ENCODE measurements around the gene IP6K1.

Gene IP6K1

DNA sequence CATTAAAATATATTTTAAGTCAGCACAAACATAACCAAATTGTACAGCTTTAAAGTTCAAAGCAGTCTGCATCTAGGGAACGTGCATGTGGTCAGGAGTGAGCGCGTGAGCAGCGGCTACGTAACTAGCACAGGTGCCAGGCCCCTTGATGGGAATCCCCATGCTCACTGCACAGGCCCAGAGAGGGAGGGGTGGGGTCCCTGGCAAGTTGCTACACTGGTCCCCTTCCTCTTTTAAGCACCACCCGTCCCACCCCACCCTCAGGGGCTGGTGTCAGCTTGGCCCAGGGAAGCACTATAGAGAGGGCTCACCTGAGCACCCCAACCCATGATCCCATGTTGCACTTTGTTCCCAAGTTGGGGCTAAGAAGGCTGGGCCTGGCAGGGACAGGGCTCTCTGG, 61.8 kb downstream of the IP6K1 start:
- no peak for DNase-seq (ENCODE audit: low read depth in 2 of 2)

DNA sequence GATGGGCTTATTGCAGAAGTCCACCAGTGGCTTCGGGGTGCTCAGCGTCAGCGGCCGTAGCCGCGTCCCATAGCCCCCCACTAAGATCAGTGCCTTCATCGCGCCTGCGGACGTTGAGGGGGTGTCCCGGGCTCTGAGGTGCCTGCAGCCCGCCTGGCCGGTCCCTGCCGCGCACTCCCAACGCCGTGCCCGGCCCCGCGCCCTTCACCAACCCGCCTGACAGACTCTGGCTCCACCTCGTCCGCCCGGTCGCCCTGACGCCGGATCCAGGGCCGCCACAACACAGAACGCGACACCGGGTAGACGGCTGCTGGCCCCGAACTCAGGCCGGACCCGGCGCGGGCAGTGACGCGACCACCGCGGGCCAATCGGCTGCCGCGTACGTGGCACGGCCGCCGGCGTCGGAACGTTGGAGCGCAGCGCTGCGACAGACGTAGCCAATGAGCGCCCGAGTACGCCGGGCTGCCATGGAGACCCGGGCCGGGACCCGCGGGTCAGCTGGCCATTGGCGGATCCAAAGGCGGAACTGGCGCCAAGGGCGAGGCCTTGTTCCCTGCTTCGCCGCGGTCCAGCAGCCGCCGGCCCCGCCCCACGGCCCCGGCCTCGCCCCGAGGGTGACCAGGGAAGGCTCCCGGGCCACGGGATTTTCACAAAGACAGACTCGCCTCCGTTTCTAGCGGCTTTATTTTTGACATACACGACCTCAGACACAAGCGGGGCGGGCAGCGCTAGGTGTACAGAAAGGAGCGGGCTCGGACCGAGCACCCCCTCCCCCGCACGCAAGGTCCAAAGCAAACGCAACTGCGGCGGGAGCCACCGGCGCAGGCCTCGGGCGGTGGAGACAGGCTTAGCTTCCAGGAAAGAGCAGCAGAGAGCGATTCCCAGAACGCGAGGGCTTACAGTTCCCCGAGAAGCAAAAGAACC, 62.5 kb downstream of the IP6K1 start, which contains the start of gene GMPPB:
Gene GMPPB (minus strand): TSS at position 324 of the 924 bp plus-strand sequence. CDS start 225 bp downstream, at position 99.
- peak; percentile 79 to 82 for DNase-seq (ENCODE audit: low read depth in 2 of 2)

DNA sequence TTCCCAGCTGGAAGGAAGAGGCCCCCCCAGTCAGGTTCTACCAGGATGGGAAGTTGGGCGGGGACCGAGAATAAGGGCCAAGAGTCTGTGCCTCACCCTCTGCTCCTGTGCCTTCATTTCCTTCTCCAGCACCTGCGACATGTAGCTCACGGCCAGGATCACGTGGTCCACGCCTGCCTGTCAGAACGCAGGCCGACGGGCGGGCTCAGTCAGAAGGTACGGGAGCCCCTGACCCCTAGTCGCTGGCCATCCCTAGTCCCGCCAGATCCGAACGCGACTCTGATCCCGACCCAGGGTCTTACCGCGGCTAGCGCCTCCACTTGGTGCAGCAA, 63.1 kb downstream of the IP6K1 start:
- DNase-seq (ENCODE audit: low read depth in 2 of 2), result no peak

DNA sequence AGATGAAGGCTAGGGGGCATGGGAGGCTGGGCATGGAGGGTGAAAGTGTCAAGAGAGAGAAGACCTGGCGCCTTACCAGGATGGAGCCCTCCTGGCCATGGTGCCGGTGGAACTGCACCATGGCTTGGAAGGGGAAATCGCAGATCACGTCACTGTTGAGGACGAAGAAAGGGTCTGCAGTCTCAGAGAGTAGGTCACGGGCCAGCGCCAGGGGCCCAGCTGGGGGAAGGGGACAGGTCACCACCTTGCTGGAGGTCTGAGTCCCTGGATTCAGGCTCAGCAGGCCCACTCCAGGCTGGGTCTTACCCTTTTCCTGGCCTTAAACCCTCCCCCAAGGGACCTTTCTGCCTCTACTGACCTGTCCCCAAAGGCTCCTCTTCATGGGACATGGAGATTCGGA, 63.4 kb downstream of the IP6K1 start:
- DNase-seq (ENCODE audit: low read depth in 2 of 2), result no peak

DNA sequence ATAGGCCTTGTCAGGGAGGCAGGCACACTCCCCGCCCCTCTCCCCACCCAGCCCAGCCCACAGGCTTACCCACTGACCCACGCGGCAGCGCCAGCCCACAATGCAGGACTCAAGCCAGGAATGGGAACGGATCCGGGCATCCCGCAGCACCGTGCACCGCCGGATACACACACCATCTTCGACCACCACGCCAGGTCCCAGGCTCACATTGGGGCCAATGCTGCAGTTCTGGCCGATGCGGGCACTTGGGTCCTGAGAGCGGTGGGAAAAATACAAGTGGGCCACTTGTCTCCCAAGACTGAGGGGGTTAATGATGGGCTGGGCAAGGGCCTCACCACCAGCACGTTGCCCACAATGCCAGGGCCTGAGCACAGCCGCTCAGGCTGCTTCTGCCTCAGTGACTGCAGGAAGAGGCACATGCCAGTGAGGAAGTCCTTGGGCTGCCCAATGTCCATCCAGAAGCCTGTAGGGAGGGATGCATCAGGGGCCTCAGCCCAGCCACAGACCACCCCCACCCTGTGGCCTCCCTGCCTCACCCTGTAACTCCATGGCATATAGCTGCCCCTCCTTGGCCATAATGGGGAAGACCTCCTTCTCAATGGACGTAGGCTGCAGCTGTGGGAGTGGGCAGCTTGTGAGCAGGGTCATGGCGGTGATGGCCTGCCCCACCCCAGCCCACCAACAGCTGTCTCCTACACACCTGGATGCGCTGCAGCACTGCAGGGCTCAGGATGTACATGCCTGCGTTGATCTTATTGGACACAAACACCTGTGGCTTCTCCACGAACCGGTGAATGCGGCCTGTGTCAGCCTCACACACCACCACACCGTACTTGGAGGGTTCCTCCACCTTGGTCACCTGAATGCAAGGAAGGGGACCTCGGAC, 64.2 kb downstream of the IP6K1 start:
- no peak for DNase-seq (ENCODE audit: low read depth in 2 of 2)

DNA sequence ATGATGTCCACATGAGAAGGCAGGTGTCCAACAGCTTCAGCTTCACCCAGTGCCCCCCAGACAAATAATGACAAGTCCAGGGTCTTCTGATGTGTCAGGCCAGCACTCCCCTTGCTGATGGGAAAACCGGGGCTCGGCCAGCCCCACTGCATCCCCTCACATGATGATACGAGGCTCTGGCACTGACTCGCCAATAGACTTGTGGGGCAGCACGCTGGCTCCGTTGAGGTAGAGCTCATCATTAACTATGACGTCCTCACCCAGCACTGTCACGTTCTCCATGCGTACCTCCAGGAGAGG, 64.8 kb downstream of the IP6K1 start:
- DNase-seq (ENCODE audit: low read depth in 2 of 2), result no peak

GRCh38 chr3:49720855-49721595, 65.3 kb downstream of the IP6K1 start:
- DNase-seq (ENCODE audit: low read depth in 2 of 2), result no peak

DNA sequence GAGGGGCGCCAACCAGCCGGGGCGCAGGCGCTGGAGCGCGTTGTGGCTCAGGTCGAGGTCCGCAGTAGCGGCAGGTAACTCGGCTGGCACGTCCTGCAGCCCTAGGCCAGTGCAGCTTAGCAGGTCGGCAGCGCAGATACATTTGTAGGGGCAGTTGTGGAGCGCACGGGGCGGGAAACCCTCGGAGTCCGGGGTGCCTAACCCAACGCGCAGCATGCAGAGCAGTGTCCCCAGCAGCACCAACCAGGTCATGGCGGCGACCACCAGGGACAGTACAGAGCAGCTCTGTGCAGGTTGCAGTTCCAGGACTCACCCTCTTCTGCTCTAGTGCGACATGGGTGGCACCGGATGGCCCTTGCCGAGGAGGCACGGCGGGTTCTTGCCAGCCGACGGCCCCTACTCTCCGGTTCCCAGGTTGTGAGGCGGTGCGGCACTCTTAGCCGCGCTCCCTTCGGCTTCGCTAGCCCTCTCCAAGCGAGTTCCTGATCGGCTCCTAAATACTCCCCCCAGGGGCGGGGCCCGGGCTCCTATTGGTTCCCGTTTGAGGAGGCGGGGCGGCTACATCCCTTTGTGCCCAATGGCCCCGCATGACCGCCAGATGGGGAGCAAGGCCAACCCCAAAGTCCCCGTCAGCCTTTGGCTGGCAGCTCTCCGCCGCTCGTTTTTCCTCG, 67.0 kb downstream of the IP6K1 start, which contains the start of gene AMIGO3:
Gene AMIGO3 (minus strand): TSS at position 471 of the 671 bp plus-strand sequence. CDS start 219 bp downstream, at position 252.
- peak; percentile 75 to 76 for DNase-seq (ENCODE audit: low read depth in 2 of 2)

GRCh38 chr3:49718858-49719213, 67.5 kb downstream of the IP6K1 start:
- DNase-seq (ENCODE audit: low read depth in 2 of 2), result no peak

- no peak for DNase-seq (ENCODE audit: low read depth in 2 of 2)
Observed at GRCh38 chr3:49717959-49718857, 68.1 kb downstream of the IP6K1 start.

DNA sequence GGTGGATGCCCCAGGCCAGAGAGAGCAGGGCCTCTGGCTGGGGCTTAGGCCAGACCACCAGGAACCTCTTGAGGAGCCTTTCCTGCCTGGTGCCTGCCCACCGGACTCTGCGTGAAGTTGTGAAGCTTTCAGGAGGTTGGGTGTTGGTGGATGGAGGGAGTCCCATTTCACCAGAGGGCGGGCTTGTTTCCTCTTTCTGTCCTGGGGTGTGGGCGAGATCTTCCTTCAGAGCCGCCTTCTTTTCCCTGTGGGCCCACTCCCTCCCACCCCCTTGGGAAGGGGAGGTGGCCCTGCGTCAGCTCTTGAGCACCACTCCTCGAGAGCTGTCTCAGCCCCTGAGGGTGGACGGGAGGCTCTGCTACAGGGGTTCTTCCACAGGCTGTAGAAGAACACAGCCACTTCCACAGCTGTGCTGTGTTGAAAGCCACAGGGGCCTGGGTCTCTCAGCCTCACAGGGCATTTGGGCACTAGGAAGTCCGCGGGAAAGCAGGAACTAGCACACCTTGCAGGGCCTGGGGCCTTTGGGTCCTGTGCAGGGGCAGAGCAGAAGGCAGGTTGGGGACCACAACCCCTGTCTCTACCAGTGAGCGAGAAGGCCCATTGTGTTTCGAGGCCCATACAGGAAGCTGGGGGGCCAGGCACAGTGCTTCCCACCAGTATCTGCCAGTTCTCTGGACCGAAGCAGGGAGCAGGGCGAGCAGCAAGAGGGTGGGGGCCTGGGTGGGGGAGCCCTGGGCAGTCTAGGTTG, 69.0 kb downstream of the IP6K1 start:
- no peak for DNase-seq (ENCODE audit: low read depth in 2 of 2)

DNA sequence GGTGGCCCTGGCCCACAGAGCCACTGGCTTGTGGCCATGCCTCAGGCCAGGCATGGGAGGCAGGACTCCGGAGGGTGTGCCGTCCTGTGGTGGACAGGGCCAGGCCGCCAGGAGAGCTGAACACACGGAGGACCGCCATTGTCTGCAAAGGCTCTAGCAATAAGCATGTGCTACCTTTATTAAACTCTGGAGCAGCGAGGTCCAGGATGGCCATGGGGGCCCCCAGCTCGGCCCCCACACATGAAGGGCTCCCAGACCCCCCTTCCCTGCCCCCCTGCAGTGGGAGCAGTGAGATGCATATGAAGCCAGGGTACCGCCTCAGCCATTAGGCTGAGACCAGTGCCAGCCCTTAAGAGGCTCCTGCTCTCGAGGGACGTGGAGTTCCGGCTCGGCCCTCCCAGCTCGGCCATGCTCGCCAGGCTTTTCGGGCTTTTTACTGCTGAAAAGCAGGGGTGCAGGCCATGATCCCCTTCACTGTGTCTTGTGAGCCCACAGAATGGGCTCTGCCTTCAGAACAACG, 69.6 kb downstream of the IP6K1 start:
- no peak for DNase-seq (ENCODE audit: low read depth in 2 of 2)

GRCh38 chr3:49716169-49716568, 70.2 kb downstream of the IP6K1 start:
- no peak for DNase-seq (ENCODE audit: low read depth in 2 of 2)

- no peak for DNase-seq (ENCODE audit: low read depth in 2 of 2)
Observed at GRCh38 chr3:49715611-49716121, 70.7 kb downstream of the IP6K1 start.

DNA sequence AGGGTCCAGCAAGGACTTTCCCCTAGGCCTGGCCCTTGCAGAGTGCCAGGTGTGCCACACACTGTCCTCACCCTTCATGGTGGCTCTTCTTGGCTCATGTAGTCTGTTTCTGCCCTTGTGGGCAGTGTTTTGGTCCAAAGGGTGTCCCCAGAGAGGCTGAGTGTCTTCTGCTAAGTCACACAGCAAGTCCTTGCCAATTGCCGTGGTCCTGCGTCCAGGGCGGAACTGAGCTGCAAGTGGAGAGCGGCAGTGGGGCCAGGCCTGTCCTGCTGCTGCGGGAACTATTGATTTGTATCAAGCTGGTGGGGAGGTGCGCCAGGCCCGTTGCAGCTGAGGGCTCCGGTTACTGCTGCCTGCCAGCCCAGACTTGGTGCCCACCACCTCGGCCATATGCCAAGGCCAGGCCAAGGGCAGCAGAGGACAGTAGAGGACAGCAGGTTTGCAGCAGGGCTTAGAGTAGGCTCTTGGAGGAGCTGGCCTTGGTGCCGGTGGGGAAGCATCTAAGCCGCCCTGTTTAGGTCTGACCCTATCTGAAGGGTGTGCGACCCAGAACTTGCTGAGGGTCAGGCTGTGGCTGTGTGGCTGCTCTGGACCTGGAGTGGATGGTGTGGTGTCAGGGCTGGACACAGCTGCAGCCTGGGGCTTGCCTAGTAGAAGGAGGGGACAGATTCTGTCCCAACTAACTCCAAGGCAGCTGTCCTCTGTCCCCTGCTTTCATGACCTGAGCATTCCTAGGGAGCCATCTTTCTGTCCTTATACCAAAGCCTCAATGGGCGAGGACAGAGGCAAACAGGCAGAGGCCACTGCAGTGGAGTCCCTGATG, 71.4 kb downstream of the IP6K1 start:
- no peak for DNase-seq (ENCODE audit: low read depth in 2 of 2)

DNA sequence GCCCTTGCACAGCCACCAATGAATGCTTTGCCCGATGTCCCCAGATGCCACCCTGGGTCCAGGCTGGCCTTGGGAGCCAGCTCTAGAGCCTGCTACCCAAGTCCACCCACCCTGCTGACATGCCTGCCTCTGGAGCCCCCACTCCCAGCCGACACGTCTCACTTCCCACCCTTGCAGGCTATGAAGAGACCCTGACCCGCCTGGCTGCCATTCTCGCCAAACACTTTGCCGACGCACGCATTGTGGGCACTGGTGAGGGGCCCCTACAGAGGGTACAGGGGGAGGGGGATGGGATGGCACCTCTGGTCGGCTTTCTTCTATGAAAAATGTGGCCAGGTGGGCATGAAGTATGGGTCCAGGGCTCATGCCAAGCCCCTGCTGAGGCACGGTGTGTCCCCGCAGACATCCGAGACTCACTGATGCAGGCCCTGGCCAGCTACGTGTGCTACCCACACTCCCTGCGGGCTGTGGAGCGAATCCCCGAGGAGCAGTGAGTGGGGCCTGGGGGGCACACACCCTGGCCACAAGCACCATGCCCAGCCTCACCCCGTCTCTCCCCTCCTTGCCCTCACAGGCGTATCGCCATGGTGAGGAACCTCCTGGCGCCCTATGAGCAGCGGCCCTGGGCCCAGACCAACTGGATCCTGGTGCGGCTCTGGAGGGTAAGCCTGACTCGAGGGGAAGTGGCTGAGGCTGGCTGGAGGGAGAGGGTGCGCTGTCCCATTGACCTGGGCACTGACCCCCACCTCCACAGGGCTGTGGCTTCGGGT, 72.8 kb downstream of the IP6K1 start:
- DNase-seq (ENCODE audit: low read depth in 2 of 2), result no peak

DNA sequence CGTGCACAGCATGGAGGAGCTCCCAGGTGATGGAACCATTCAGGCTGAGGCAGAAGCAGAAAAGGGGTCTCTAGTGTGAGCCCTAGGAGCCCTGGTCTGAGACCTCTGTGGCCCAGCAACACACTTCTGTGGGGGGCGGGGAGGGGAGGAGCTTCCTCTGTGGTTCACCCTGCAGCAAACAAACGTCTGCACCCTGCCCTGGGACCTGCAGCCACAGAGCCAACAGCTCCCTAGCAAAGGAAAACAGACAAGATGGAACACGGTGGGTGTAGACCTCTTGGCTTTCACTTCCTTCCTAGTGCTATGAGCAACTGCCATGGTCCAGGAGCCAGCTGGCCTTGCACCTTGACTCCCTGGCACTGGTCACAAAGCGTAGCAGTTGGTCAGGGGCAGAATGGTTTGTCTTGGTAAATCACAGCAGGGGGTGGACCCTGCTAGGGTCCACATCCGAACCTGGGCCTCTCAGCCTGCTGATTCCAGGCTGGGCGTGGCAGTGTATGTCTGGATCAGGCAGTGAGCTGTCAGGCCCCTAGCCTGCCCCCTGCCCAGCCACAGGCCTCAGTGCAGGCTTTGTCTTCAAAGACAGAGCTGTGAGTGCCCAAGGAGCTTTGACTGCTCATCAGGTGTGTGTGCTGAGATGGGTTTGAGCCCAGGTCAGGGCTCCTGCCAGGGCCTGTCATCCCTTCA, 73.6 kb downstream of the IP6K1 start:
- no peak for DNase-seq (ENCODE audit: low read depth in 2 of 2)

Measured in fibroblast of skin of left biceps (primary cell).